Measurements from ENCODE around the gene RASSF1.

The RASSF1 gene

GRCh38 chr3:50382722-50383121 is 42.1 kb upstream of the RASSF1 start:
- TF ChIP-seq CTCF (IDR thresholded peaks at IDR 0.05; ENCODE audit: low read depth, low read length): no peak
- H3K4me3 ChIP-seq (ENCODE audit: low read depth, low read length): no peak overlapping the region

GRCh38 chr3:50381383-50381782 is 40.7 kb upstream of the RASSF1 start:
- no peak overlapping the region for H3K4me3 ChIP-seq (ENCODE audit: low read depth, low read length)
- no peak for TF ChIP-seq CTCF (IDR thresholded peaks at IDR 0.05; ENCODE audit: low read depth, low read length)

- no peak for TF ChIP-seq CTCF (IDR thresholded peaks at IDR 0.05; ENCODE audit: low read depth, low read length)
- H3K4me3 ChIP-seq (ENCODE audit: low read depth, low read length): no peak overlapping the region
Measured at GRCh38 chr3:50380405-50381085, 39.9 kb upstream of the RASSF1 start.

GRCh38 chr3:50378757-50379156 is 38.1 kb upstream of the RASSF1 start:
- no peak overlapping the region for H3K4me3 ChIP-seq (ENCODE audit: low read depth, low read length)
- TF ChIP-seq CTCF (IDR thresholded peaks at IDR 0.05; ENCODE audit: low read depth, low read length): no peak

GRCh38 chr3:50378024-50378423 is 37.4 kb upstream of the RASSF1 start:
- no peak overlapping the region for H3K4me3 ChIP-seq (ENCODE audit: low read depth, low read length)
- no peak for TF ChIP-seq CTCF (IDR thresholded peaks at IDR 0.05; ENCODE audit: low read depth, low read length)

GRCh38 chr3:50375258-50375931 is 34.8 kb upstream of the RASSF1 start:
- no peak overlapping the region for H3K4me3 ChIP-seq (ENCODE audit: low read depth, low read length)
- TF ChIP-seq CTCF (IDR thresholded peaks at IDR 0.05; ENCODE audit: low read depth, low read length): no peak

All from WI38 (cell line).